ENCODE measurements around the gene SPEF2.

GRCh38 chr5:35623991-35624390 is 6.3 kb downstream of the SPEF2 start:
- TF ChIP-seq GATA2 (IDR thresholded peaks at IDR 0.05; ENCODE audit: low read depth, low read length) (no peak), GATA3 (IDR thresholded peaks at IDR 0.05; ENCODE audit: low read depth, low read length) (no peak)

Data from SH-SY5Y (cell line).